Measurements from ENCODE around the gene SEC22A.

SEC22A gene

GRCh38 chr3:123267821-123268220, 66.1 kb downstream of the SEC22A start:
- no peak for DNase-seq

DNA sequence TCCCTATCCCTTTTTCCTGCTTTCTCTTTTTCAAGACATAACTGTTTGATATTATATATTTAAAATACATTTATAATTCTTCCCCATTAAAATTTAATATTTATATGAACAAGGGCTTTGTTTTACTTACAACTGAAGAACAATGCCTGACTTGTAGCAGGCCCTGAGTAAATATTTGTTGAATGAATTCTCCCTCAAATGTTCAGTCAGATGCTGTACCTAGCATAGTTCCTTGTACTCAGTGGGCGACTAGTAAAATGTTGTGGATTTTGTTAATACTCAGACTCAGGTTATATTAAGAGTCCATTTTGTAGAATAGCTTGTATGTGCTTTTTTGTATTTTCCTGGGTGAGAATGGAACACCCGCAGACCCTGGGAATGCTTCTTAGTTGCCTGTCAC, 69.1 kb downstream of the SEC22A start:
- no peak for DNase-seq

DNA sequence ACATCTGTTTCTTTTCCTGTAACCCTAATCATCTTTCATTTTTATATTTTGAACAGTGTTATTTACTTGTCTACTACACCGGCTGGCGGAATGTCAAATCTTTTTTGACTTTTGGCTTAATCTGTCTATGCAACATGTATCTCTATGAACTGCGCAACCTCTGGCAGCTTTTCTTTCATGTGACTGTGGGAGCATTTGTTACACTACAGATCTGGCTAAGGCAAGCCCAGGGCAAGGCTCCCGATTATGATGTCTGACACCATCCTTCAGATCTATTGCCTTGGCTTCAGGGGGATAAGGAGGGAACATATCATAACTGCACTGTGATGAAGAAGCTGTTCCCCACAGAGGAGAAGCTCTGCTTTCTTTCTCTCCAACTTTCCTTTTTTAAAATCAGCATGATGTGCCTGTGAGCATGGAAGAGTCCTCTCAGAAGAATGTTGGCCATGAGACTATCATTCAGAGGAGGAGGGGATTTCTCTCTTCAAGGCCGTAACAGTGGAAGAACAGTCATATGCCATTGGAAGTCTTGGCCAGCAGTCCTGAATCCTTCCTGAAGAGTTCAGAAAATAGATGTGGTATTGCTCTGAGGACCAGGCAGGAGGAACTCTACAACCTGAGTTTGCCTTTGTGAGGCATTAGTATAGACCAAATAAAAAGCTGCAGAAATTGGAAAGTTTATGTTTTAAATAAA, 69.9 kb downstream of the SEC22A start:
- DNase-seq = no peak

DNA sequence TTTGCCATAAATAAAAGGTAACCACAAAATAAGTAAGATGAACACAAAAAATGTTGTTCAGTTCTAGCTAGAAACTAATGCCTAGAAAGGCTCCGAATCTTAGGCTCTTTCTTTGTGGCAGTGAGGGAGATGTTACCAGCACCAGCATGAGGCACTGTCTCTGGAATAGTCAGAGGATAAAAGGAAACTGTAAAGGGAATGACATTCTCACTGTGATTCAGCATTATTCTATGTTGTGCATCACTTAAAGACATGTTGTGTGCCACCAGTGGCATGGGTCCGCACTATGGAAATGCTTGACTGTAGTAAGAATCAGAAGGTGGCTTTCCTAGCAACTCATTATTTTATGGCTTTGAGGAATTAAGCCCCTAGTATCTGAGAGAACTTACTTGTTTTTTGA, 70.8 kb downstream of the SEC22A start:
- no peak for DNase-seq

DNA sequence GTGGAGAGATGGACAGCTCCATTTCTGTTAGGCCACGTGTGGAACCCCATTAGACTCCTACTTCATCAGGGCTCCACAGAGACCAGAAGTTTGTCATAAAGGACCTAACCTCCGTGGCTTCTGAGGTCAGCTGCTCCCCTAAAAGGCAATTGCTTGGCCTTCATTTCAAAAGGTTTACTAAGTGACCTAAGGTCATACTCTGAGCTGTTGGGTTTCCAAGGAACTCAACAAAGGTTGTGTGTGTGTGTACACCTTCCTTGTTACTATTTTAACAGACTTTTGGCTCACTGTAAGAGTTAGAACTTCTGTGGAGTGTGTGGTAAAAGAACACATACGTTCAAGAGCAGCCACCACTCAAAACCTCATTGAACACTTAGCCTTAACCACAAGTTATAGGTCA, 73.9 kb downstream of the SEC22A start:
- DNase-seq = no peak

- DNase-seq = no peak
Observed at GRCh38 chr3:123276346-123277006, 74.7 kb downstream of the SEC22A start.

DNA sequence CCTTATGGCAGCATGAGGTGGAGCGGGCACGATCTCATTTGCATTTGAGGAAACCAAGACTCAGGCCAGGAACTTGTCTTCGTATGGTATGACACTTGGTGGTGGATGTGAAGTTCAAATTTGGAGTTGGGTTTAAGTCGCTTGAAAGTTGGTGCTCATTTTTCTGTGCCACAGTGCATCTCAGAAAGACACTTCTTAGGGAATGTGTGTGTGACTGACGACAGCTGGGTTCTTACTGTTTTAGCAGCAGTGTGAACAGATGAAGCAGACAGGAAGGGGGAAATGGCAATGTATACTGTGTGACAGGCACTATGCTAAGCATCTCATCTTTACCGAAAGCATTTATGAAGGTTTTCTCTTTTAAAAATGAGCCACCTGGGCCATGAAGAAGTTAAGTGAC, 75.4 kb downstream of the SEC22A start:
- no peak for DNase-seq

DNA sequence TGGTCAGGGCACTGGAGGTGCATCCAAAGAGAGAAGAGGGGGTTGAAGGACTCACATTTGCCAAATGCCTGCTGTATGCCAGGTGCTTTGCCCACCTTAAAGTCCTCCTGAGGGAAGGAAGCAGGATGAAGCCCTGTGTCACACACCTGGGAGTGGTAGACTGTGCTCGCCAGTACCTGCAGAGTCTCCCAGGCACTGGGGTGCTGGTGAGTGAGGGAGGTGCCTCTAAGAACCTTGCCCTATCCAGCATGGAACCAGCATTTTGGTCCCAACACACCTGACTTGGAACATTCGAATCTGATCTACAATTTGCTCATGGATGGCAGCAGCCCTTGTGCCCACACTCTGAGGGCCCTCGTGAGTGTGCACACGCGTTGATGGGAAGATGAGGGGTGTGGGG, 76.7 kb downstream of the SEC22A start:
- DNase-seq = no peak

DNA sequence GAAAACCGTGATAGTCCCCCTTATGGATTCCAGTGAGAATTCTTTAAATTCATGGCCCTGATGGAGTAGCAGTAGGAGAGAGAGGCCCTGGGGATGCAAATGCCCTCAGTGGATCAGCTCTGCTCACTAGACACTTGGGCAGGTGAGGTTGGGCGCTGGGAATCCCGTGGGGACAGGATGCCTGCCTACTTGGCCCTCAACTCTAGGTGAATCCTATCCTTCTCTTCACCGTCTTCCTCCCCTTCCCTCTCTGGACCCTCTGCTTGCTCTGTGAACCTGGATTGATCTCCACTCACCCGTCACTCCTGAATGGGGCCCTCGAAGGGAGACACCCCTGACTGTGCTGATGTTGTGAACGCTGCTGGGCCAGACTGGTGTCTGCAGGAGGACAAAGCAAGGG, 77.4 kb downstream of the SEC22A start:
- DNase-seq = peak; percentile 44

- DNase-seq = no peak
Observed at GRCh38 chr3:123281406-123281805, 79.7 kb downstream of the SEC22A start.

DNA sequence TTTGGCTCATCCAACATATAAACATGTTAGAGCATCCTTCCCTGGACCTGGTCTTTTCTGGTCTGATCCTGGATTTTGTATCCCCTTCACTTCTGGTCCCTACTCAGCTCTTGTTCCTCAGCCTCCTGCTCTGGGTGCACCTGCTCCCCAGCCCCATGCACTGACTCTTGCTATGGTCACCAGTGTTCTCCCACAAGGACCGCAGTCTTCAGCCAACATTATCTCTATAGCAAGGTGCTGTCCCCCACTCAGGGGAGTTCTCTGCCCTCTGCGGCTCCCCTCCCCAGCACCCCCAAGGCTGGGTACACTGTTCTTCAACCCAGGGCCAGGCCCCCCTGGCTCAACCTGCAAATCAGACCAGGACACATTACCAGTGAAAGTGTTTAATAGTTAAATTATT, 80.2 kb downstream of the SEC22A start:
- DNase-seq = no peak

DNA sequence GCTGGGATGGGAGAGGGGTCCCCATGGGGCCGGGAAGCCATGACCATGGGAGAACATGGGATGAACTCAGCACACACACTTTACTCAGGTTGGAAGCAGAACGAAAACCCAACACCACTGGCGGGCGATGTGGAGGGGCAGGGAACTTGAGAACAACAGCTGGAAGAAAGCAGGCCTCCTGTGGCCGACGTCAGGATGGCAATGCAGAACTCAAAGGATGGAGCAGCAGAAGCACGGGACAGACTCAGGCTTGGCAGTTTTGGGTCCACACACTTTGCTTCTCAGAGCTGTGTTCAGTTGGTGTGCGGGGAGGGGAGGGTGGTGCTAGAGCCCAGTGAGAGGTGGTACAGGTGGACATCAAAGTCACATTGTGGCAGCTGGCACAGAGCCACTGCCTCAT, 80.7 kb downstream of the SEC22A start:
- no peak for DNase-seq

GRCh38 chr3:123283074-123283473, 81.3 kb downstream of the SEC22A start:
- peak; percentile 36 for DNase-seq

DNA sequence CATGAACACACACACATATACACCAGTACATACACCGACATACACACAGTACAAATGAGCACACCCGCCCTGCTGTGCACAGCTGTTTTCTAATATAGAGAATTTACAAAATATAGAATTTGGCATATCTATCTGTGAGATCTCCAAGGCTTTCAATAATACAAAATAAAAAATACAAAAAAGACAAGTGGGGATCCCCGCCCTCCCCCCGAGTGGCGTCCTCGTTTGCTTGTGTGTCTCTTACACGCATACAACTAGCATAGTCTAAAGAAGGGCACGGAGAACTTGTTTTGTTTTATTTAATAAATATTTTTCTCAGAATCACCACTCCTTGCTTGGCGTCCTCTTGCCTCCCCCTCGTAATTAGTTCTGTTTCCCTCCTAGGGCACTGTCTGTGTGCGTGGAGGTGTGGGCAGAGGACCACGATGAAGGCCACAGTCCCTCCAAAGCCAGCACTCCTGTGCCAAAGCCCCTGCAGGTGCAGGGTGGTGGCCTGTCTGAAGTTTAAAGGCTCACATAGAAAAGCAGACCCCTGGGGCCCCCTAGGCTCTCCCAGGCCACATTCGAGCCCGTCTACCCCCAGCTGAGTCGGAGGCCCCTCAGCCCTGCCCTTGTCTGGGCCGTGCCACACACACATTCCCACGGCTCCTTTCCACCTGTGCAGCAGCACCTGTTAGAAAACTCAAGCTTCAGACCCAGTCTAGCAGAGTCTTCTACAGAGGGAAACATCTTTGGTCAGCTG, 82.1 kb downstream of the SEC22A start:
- peak; percentile 47 for DNase-seq

DNA sequence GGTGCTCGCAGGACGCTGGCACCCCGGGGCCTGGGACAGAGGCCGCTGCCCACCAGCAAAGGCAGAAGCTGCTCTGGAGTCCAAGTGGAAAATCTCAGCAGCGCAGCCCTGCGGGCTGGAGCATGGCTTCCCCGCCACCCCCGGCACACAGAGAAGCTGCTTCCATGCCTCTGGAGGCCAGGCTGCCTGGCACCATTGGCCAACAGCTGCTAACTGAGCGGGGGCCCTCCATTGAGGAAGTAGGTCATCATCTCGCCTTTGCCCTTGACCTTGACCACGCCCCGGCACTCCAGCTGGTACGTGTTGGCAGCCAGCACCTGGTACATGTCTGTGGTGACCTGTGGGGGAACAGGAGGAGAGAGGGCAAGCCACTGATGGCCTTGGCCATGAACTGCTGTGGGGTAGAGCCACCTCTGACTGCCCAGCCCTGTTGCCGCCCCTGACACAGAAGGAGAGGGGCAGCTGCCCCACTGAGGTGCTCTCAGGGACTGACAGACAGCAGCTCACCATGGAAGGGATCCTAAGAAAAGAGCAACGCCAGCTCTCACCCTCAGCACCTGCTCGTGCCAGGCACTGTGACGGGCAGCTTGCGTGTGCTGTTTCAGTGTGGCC, 82.8 kb downstream of the SEC22A start:
- DNase-seq = no peak

DNA sequence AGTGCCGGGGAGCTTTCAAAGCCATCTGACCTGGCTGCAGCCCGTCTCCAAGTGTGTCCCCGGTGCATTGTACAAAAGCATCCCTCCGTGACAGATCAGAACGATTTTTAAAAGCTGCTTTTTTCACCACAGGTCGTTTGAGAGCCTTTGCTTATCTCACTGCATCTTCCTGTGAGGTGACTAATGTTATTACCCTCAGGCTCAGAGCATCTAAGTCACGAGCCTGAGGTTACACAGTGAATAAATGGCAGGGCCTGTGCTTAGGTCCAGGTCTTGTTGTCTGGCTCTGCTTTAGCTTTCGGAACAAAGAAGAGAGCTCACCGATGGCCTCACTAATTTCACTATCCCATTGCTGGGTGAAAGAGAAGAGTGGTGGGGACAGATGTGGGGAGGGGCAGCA, 83.3 kb downstream of the SEC22A start:
- peak; percentile 80 for DNase-seq

DNA sequence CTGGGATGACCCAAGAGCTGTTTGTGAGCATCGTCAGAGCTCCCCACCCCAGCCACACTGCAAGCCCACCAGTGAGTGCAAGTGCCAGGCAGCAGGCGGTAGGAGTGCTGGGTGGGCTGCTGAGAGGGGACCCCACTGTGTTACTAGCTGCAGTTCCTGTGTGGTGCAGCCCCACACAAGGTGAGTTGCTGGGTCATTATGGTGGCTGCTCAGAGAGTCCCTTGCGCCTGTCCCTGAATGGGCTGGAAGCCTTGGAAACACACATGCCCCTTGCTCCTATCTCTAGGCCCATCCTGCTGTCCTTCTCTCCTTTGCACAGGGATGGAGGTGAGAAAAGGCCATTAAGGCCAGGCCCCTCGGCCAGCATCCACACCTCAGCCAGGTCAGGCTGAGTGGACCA, 83.7 kb downstream of the SEC22A start:
- DNase-seq = no peak

DNA sequence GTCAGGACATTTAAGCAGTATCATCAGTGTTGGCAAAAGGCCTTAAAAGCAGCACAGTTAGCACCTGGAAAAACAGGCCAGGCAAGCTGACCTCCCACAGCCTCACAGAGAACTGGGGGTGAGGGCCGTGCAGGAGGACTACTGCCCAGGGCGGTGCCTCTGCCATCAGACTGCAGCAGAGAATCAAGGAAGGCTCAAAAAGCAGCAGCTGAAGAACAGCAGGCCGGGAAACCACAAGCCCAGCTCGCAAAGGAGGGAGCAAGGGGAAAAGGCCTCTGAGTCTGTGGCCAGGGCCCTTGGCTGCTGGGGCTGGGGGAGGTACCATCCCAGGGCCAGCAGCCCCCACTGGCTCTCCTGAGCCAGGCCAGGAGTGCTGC, 84.2 kb downstream of the SEC22A start:
- no peak for DNase-seq

GRCh38 chr3:123286308-123287023, 84.7 kb downstream of the SEC22A start:
- DNase-seq = peak; percentile 91

GRCh38 chr3:123287051-123287961, 85.6 kb downstream of the SEC22A start:
- DNase-seq = peak; percentile 29

DNA sequence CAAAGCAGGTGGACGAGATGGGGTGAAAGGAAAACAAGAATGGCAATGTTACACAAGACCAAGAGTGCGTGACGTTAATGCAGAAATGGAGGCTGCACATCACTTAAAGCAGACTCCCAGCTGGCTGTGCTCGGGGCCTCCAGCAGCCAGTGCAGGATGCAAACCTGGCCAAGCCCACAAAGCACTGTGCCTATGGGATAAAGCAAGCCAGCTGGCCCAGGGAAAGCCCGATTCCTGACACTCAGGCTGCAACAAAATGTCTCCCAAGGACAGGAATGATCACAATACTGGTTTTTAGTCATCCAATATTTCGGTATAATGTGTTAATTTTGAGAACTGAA, 86.2 kb downstream of the SEC22A start:
- peak; percentile 40 for DNase-seq
